ENCODE measurements around the gene FBRSL1. TPM values are rescaled to one million over a fixed set of nuclear protein-coding genes. Genes with fewer than 3 reads are reported as not detected.

The FBRSL1 gene
- total RNA-seq, 1 donor from 2014 or later, result 199 TPM

DNA sequence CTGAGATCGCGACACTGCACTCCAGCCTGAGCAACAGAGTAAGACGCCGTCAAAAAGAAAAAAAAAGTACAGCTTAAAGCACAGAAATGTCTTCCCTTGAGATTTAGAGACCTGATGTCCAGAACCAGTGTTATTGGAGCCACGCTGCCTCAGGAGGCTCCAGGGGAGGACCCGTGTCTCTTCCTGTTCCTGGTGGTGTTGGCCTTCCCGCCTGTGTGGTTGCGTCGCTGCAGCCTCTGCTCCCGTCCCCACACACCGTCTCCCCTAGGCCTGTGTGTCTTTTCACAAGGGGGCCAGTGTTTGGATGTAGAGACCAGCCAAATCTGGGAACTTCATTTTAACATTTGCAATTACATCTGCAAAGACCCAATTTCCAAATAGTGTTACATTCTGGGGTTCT lies 8.6 kb upstream of the FBRSL1 start:
- Mint-ChIP-seq H3K4me3 (ENCODE audit: low read depth) (no peak overlapping the region), H3K36me3 (ENCODE audit: insufficient read depth) (no peaks in the 10 kb centered on the region), H3K27me3 (peaks cover 60% of the 10 kb centered on the region), H3K4me1 (ENCODE audit: low read depth) (no peaks in the 10 kb centered on the region), H3K9me3 (ENCODE audit: low read depth) (no peaks in the 10 kb centered on the region), H3K27ac (no peak overlapping the region)
- no peak for DNase-seq (ENCODE audit: low spot score, unreplicated experiment)
- TF ChIP-seq CTCF (IDR thresholded peaks at IDR 0.05; ENCODE audit: unreplicated experiment), result no peak

DNA sequence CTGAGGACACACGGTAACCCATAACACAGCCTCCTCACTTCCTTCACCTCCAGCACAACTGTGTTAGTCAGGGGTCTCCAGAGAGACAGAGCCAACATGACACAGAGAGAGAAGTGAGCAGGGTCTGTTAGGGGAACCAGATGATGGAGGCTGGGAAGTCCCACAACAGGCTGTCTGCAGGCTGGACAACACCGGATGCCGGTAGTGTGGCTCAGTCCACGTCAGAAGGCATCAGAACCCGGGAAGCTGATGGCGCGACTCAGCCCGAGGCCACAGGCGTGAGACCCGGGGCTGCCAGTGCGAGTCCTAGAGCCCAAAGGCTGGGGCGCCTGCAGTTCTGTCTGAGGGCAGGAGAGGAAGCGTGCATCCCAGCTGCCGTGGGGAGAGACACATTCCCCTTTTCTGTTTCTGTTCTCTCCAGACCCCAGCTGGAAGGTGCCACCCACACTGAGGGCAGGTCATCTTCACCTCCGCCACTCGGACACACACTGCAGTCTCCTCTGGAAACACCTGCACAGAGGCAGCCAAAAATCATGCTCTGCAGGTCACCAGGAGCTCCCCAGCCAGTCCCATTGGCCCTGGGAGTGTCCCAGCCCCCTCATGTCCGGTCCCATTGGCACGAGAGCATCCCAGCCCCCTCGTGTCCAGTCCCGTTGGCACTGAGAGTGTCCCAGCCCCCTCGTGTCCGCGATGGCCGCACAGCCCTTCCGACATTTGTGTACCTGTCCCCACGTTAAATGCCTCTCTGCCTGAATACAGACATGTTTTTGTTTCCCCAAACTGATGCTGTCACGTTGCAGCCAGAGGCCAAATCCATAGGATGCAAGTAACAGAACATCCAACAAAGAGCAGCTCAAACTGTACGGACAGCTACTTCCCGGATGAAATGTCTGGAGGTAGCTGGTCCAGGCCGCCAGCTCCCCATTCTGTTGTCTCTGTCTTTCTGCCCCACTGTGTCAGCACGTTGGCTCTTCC lies 7.9 kb upstream of the FBRSL1 start:
- no peak for DNase-seq (ENCODE audit: low spot score, unreplicated experiment)
- Mint-ChIP-seq H3K4me1 (ENCODE audit: low read depth) (no peaks in the 10 kb centered on the region), H3K27me3 (peaks cover 67% of the 10 kb centered on the region), H3K36me3 (ENCODE audit: insufficient read depth) (no peaks in the 10 kb centered on the region), H3K27ac (no peak overlapping the region), H3K4me3 (ENCODE audit: low read depth) (no peak overlapping the region), H3K9me3 (ENCODE audit: low read depth) (no peaks in the 10 kb centered on the region)
- TF ChIP-seq CTCF (IDR thresholded peaks at IDR 0.05; ENCODE audit: unreplicated experiment), result no peak

- no peaks in the 10 kb centered on the region for H3K36me3 Mint-ChIP-seq (ENCODE audit: insufficient read depth)
- no peak overlapping the region for H3K27ac Mint-ChIP-seq
- H3K4me1 Mint-ChIP-seq (ENCODE audit: low read depth), result no peaks in the 10 kb centered on the region
- TF ChIP-seq CTCF (IDR thresholded peaks at IDR 0.05; ENCODE audit: unreplicated experiment), result no peak
- DNase-seq (ENCODE audit: low spot score, unreplicated experiment), result no peak
- H3K4me3 Mint-ChIP-seq (ENCODE audit: low read depth), result no peak overlapping the region
- peaks cover 73% of the 10 kb centered on the region for H3K27me3 Mint-ChIP-seq
- no peaks in the 10 kb centered on the region for H3K9me3 Mint-ChIP-seq (ENCODE audit: low read depth)
Observed at GRCh38 chr12:132482771-132483170, 7.2 kb upstream of the FBRSL1 start.

GRCh38 chr12:132483208-132483607 lies 6.7 kb upstream of the FBRSL1 start:
- Mint-ChIP-seq H3K27me3 (peaks cover 74% of the 10 kb centered on the region), H3K9me3 (ENCODE audit: low read depth) (no peaks in the 10 kb centered on the region), H3K4me3 (ENCODE audit: low read depth) (no peak overlapping the region), H3K27ac (no peak overlapping the region), H3K4me1 (ENCODE audit: low read depth) (no peaks in the 10 kb centered on the region), H3K36me3 (ENCODE audit: insufficient read depth) (no peaks in the 10 kb centered on the region)
- TF ChIP-seq CTCF (IDR thresholded peaks at IDR 0.05; ENCODE audit: unreplicated experiment), result no peak
- DNase-seq (ENCODE audit: low spot score, unreplicated experiment), result no peak

GRCh38 chr12:132483612-132484011 lies 6.3 kb upstream of the FBRSL1 start:
- no peak for TF ChIP-seq CTCF (IDR thresholded peaks at IDR 0.05; ENCODE audit: unreplicated experiment)

More at GRCh38 chr12:132483612-132484011, 6.3 kb upstream of the FBRSL1 start:
- Mint-ChIP-seq H3K4me1 (ENCODE audit: low read depth) (no peaks in the 10 kb centered on the region), H3K27me3 (peaks cover 76% of the 10 kb centered on the region), H3K27ac (no peak overlapping the region), H3K36me3 (ENCODE audit: insufficient read depth) (no peaks in the 10 kb centered on the region), H3K4me3 (ENCODE audit: low read depth) (no peak overlapping the region), H3K9me3 (ENCODE audit: low read depth) (no peaks in the 10 kb centered on the region)
- no peak for DNase-seq (ENCODE audit: low spot score, unreplicated experiment)
